KOPT-K1 (cell line): ENCODE measurements around the gene KRT28.
A peak's percentile ranks its signal among the peaks of the same experiment; 100 is the strongest.
"Not testable (repeated sequence)": the region's sequence is repeated elsewhere in the genome, so short reads cannot be mapped to it uniquely, and the experiment has no call there.

Experiments
- H3K27ac ChIP-seq: fragments of 200-600 bp; sonication (generic); 2 replicates; pipeline ENCODE4 v1.5.1; 2016; ENCODE audit warnings: antibody characterized with exemption, mild to moderate bottlenecking, low read depth, low read length; ENCODE audit not compliant: poor library complexity, severe bottlenecking
- H3K36me3 ChIP-seq: fragments of 200-600 bp; sonication (generic); 2 replicates; pipeline ENCODE4 v1.5.1; 2017; ENCODE audit warnings: antibody characterized with exemption, mild to moderate bottlenecking, low read length, moderate library complexity; ENCODE audit not compliant: insufficient read depth
- H3K9me3 ChIP-seq: fragments of 200-600 bp; sonication (generic); 2 replicates; pipeline ENCODE4 v1.5.1; 2017; ENCODE audit warnings: antibody characterized with exemption, low read length, mild to moderate bottlenecking; ENCODE audit not compliant: insufficient read depth, poor library complexity, severe bottlenecking

KRT28 gene

DNA sequence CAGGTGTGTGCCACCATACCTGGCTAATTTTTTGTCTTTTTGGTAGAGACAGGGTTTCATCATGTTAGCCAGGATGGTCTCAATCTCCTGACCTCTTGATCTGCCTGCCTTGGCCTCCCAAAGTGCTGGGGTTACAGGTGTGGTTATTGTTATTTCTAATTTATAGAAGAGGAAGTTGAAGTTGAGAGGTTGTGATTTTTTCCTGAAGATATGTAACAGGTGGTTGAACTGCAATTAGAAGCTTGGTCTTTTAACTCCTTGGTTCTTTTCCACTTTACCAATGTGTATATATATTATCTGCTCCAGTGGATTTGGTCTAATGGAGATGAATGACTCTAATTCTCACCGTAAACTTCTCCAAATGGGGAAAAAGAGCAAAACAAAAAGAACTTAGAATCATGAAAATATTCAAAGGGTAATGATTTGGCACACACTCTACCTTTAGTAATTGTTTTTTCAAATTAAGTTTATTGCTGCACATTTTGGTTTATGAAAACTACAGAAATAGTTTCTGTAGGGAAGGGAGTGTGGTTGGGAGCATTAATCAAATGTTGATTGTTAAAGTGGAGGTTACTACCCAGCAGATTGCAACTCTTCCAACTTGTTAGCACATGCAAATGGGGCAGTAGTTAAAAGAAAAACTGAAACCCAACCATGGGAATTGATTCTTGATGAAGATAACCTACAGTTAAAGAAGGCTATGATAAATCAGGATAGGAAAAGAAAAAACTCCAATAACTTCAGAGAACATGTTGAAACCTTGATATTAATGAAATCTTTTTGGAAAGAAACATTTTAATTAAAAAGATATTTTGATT is 24.5 kb upstream of the KRT28 start:
- no peak overlapping the region for H3K27ac ChIP-seq
- no peaks in the 10 kb centered on the region for H3K36me3 ChIP-seq
- H3K9me3 ChIP-seq, result no peaks in the 10 kb centered on the region

DNA sequence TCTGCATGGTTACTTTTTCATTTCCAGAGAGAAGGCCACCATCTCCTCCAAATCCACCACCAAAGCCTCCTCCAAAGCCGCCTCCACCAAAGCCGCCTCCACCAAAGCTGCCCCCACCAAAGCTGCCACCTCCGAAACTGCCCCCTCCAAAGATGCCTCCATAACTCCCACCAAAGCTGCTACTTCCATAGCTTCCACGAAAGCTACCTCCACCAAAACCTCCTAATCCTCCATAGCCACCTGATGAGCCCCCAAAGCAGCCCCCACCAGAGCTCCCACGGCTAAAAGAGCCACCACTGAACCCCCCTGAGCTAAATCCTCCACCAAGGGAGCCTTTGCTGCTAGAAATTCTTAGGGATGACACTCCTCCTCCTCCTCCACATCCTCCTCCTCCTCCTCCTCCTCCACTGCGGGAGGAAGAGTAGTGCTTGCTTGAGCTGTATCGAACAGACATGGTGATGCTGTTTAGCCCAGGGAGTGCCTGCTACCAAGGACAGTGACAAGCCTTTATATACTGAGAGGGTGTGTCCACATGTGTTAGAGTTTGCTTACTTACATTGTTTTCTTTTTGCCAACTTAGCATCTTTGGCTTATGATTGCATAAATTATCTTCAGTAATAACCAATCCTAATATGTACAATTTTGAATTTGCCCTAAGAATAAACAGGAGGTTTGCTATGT is 22.5 kb upstream of the KRT28 start, which contains the start of gene KRT10:
Gene KRT10, minus strand, starts transcription at position 483 of the 681 bp plus-strand sequence. Its CDS starts 29 bp downstream, at position 454.
- no peaks in the 10 kb centered on the region for H3K9me3 ChIP-seq
- no peak within 1 kb of the TSS for H3K27ac ChIP-seq

DNA sequence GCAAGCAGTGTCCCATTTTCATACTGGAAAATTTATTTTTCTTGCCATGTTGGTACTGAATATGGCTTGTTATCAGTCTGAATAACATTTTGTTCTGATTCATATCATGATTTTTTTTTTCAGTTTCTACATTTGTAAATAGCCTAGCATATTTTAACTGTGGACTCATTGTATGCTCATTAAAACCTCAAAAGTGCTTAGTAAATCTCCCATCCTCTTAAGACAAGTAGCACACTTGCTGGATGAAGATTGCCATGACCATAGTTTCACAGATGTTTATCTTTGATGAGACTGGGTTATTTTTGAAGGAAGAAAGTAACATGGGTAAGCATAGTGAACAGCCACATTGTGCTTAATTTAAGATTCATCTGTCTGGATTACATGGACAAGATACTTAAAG is 21.8 kb upstream of the KRT28 start:
- Histone ChIP-seq H3K36me3 (peaks cover 11% of the 10 kb centered on the region), H3K9me3 (no peaks in the 10 kb centered on the region), H3K27ac (no peak overlapping the region)

More for the DNA sequence above, 22.5 kb upstream of the KRT28 start, which contains the start of gene KRT10:
- peaks cover 4% of the 10 kb centered on the region for H3K36me3 ChIP-seq

DNA sequence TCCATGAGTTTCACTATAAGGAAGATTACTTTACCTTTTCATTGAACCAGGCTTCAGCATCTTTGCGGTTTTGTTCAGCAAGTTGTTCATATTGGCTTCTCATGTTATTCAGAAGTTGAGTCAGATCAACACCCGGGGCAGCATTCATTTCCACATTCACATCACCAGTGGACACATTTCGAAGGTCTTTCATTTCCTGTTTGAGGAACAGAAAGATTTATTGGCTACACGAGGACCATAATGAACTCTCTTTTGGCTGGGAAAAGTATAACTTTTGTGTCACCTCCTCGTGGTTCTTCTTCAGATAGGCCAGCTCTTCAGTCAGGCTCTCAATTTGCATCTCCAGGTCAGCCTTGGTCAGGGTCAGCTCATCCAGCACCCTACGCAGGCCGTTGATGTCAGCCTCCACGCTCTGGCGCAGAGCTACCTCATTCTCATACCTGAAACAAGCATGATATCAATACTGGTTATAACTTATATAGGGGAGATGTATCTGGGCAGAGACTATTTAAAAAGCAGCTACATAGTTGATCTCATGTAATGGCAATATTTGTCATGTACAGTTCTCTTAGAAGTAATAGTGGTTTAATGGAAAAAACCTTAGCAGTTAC is 20.6 kb upstream of the KRT28 start:
- Histone ChIP-seq H3K27ac (no peak overlapping the region), H3K9me3 (no peaks in the 10 kb centered on the region), H3K36me3 (peaks cover 11% of the 10 kb centered on the region)

DNA sequence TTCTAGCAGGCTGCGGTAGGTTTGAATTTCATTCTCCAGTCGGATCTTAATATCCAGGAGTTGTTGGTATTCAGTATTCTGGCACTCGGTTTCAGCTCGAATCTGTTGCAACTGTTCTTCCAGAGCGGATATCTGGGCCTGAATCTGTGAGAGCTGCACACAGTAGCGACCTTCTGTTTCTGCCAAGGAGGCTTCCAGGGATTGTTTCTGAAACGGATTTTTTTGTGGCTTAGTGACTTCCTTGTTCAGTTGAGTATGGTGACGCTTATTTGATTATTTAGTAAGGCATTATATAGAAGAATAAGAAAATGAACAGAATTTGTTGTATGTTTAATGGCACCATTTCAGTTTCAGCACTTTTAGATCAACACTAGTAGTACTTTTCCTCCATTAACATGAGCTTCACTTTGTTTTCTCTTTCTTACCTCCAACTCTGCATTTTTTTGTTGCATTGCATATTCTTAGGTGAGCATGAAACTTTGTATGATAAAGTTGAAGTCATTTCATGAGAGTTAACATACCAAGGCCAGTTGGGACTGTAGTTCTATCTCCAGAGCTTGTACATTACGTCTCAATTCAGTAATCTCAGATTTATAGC is 19.9 kb upstream of the KRT28 start:
- Histone ChIP-seq H3K36me3 (peaks cover 11% of the 10 kb centered on the region), H3K27ac (peak overlapping the region; percentile 81)

DNA sequence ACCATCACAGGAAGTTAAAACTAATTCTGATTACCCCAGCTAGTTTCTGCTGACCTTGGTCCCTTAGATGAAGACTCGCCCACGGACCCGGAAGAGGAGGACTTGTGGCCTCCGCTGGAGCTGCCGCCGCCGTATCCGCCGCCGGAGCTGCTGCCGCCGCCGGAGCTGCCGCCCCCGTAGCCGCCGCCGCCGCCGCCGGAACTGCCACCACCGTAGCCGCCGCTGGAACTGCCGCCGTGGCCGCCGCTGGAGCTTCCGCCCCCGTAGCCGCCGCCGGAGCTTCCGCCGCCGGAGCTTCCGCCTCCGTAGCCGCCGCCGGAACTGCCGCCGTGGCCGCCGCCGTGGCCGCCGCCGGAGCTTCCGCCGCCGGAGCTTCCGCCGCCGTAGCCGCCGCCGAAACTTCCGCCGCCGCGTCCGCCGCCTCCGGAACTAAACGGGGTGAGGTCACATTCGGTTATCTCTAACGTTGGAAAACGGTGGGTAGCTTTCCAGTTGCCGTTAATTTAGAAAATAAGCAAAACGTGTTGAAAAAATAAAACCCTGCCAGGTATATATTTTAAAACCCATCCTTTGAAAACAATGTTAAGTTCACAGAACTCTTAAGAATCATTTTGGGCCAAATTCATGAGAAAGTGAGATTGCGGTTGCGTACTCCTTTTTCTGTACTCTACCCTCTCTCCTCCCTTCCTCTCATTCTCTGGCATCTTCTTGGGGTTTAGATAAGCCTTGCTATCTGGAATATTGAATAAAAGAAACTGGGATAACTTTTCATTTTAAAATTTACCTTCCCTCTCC is 19.2 kb upstream of the KRT28 start:
- Histone ChIP-seq H3K9me3 (no peaks in the 10 kb centered on the region), H3K36me3 (peaks cover 11% of the 10 kb centered on the region), H3K27ac (peak overlapping the region; percentile 81)

More for the DNA sequence above, 19.9 kb upstream of the KRT28 start:
- H3K9me3 ChIP-seq, result no peaks in the 10 kb centered on the region

DNA sequence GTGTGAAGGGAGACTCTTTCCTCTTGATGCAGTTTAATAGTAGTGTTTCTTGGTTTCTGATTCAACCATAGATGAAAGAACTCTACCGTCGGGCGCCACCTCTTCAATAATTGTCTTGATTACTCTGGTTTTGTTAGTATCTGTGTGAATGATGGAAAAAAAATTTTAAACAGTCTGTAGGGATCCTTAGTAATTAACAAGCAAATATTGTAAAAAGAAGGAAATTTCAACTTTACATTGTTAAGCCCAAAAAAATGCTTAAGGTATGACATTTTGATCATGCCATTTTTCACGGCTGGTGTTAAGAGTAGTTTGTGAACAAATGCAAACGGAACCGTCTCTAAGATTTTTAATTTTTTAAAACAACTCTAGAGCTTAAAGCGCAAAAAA is 18.6 kb upstream of the KRT28 start:
- peak overlapping the region; percentile 81 for H3K27ac ChIP-seq
- H3K9me3 ChIP-seq, result no peaks in the 10 kb centered on the region
- peaks cover 11% of the 10 kb centered on the region for H3K36me3 ChIP-seq

DNA sequence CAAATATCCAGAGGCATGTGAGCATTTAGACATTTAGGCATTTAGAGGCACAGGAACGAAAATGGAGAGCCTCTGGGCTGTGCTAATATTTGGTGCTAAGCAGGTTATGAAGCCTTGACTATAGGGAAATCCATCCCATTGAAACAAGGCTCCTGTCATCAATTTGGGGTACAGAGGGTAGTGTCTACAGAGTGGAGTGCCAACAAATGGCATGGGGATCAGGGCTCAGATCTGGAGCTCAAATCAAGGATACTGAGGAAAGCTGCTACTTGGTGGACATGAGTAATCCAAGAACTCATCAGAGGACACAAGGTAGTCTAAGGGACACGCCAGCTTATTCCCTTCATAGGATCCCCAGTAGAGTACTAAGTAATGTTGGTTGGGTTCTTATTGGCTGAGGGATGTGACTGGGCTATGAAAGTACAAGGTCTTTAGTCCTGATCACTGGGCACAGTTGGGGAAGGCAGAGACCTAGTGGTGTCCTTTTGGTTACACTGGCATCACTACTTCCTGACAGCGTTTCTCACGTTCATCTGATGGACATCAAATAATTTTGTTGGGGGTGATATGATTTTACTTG is 17.4 kb upstream of the KRT28 start:
- no peaks in the 10 kb centered on the region for H3K9me3 ChIP-seq
- H3K36me3 ChIP-seq, result peaks cover 11% of the 10 kb centered on the region
- H3K27ac ChIP-seq, result no peak overlapping the region

DNA sequence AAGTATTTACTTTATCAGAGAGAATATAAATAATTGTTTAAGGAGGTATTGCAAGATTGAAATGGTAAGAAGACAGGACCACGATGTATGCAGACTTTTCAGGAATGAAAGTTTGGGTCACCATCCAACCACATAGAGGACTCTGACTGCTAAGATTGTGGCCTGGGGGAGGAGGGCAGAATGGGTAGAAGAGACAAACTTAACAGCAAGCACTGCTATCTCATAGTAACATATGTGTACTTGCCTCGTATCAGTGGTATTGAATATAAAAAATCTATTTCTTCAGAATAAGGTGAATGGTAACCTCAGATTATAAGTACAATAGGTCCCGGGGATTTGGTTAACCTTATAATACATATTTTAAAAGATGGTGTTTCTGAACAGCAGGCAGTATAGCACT is 16.8 kb upstream of the KRT28 start:
- peaks cover 11% of the 10 kb centered on the region for H3K36me3 ChIP-seq
- H3K27ac ChIP-seq, result no peak overlapping the region
- peaks cover under 1% of the 10 kb centered on the region for H3K9me3 ChIP-seq

DNA sequence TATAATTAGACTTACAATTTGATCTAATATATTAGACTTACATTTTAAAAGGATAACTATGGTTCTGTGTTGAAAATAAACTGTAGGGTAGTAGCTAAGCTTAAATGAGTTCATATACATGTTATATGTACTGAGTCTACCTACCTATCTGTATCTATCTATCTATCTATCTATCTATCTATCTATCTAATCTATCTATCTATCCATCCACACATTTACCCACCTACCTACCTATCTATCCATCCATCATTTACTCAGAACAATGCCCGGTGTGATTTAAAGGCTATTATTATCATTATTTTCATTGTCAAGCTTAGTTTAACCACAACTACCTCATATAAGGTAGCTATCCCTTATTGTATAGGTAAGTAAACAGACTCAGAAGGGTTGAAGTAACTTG is 15.6 kb upstream of the KRT28 start:
- Histone ChIP-seq H3K9me3 (peaks cover 5% of the 10 kb centered on the region), H3K27ac (no peak overlapping the region), H3K36me3 (peaks cover 11% of the 10 kb centered on the region)

DNA sequence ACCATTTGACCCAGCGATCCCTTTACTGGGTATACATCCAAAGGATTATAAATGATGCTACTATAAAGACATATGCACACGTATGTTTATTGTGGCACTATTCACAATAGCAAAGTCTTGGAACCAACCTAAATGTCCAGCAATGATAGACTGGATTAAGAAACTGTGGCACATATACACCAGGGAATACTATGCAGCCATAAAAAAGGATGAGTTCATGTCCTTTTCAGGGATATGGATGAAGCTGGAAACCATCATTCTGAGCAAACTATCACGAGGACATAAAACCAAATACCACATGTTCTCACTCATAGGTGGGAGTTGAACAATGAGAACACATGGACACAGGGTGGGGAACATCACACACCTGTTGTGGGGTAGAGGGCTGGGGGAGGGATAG is 14.9 kb upstream of the KRT28 start:
- H3K9me3 ChIP-seq, H3K27ac ChIP-seq: not testable (repeated sequence)
- H3K36me3 ChIP-seq, result peaks cover 11% of the 10 kb centered on the region

DNA sequence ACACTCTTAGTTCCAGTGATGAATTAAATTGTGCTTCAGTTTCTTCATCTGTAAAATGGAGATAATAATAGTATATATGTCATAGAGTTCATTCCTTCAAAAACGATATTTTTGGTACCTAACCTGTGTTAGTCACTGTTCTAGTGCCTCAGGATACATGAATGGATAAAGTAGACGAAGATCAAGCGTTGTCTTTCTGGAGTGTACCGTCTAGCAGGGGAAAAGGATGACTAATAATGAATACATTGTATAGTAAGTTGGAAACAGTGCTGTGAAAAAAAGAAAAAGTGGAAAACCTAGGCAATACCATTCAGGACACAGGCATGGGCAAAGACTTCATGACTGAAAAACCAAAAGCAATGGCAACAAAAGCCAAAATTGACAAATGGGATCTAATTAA is 14.0 kb upstream of the KRT28 start:
- no peak overlapping the region for H3K27ac ChIP-seq
- peaks cover 11% of the 10 kb centered on the region for H3K36me3 ChIP-seq
- peaks cover 5% of the 10 kb centered on the region for H3K9me3 ChIP-seq

DNA sequence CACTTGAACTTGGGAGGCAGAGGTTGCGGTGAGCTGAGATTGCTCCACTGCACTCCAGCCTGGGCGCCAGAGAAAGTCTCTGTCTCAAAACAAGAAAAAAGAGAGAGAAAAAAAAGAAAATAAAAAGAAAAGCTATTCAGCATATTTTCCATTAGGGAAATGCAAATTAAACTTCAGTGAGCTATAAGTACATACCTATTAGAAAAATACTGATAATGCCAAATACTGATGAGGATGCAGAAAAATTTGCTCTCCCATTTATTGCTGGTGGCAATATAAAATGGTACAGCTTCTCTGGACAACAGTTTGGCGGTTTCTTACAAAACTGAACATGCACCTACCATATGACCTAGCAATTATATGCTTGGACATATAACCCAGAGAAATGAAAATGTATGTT is 12.9 kb upstream of the KRT28 start:
- H3K36me3 ChIP-seq, result peaks cover 11% of the 10 kb centered on the region
- H3K27ac ChIP-seq, result no peak overlapping the region
- peaks cover 5% of the 10 kb centered on the region for H3K9me3 ChIP-seq

DNA sequence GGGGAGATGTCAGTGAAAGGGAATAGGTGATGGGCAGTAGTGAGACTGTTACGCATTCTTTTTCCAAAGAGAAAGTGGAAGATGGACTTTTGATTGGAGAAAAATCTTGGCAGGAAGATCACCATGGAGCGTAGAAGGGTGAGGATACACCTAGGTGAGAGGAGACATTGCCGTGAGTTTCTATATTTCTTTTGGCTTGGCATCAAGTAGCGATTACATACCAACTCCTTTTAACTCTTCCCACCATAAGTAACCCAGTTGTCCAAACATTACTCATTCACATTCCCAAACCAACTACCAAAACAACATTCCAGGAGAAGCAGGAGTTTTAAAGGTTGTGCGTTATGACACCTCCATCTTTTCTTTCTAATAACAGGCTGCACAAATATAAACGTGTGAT is 10.7 kb upstream of the KRT28 start:
- H3K27ac ChIP-seq, result no peak overlapping the region
- H3K9me3 ChIP-seq, result peaks cover 5% of the 10 kb centered on the region
- H3K36me3 ChIP-seq, result no peaks in the 10 kb centered on the region
